GM11168 (cell line): ENCODE results near the gene EPHB1.
"Not testable (repeated sequence)": the region's sequence is repeated elsewhere in the genome, so short reads cannot be mapped to it uniquely, and the experiment has no call there.

Experiments used
- in situ Hi-C: fragments of 300-500 bp; cut with MboI; formaldehyde crosslinking; loops from one replicate; pipeline ENCODE4 v1.12.0; 2022; ENCODE audit warnings: low sequenced_read_pairs; ENCODE audit not compliant: unreplicated experiment

The EPHB1 gene

GRCh38 chr3:135215516-135215915 is 420.5 kb downstream of the EPHB1 start:
- in situ Hi-C loops: no loop called here

- in situ Hi-C loops: no loop called here
These were observed 421.6 kb downstream of the EPHB1 start for GRCh38 chr3:135216659-135217058.

GRCh38 chr3:135217730-135218129 is 422.7 kb downstream of the EPHB1 start:
- in situ Hi-C loops: no loop called here

GRCh38 chr3:135218304-135218703 is 423.2 kb downstream of the EPHB1 start:
- in situ Hi-C loops: no loop called here

- in situ Hi-C loops: no loop called here
These were observed 423.7 kb downstream of the EPHB1 start for GRCh38 chr3:135218782-135219181.

- in situ Hi-C loops: no loop called here
These were observed 429.8 kb downstream of the EPHB1 start for GRCh38 chr3:135224815-135225362.

GRCh38 chr3:135226057-135226456 is 431.0 kb downstream of the EPHB1 start:
- in situ Hi-C loops: no loop called here

- in situ Hi-C loops: no loop called here
These were observed 433.1 kb downstream of the EPHB1 start for GRCh38 chr3:135228201-135228600.

- in situ Hi-C loops: no loop called here
These were observed 434.0 kb downstream of the EPHB1 start for GRCh38 chr3:135229018-135229495.

- in situ Hi-C loops: no loop called here
These were observed 436.7 kb downstream of the EPHB1 start for GRCh38 chr3:135231737-135232136.

GRCh38 chr3:135232226-135232625 is 437.2 kb downstream of the EPHB1 start:
- in situ Hi-C loops: no loop called here

- in situ Hi-C loops: not testable (repeated sequence)
These were observed 438.4 kb downstream of the EPHB1 start for GRCh38 chr3:135233476-135233875.

- in situ Hi-C loops: no loop called here
These were observed 440.5 kb downstream of the EPHB1 start for GRCh38 chr3:135235541-135235940.

- in situ Hi-C loops: no loop called here
These were observed 442.5 kb downstream of the EPHB1 start for GRCh38 chr3:135237371-135238143.

- in situ Hi-C loops: no loop called here
These were observed 443.3 kb downstream of the EPHB1 start for GRCh38 chr3:135238236-135238830.

- in situ Hi-C loops: no loop called here
These were observed 444.0 kb downstream of the EPHB1 start for GRCh38 chr3:135238871-135239614.

- in situ Hi-C loops: no loop called here
These were observed 444.5 kb downstream of the EPHB1 start for GRCh38 chr3:135239615-135239884.

- in situ Hi-C loops: loop anchor here (10.0 kb wide), 1 partner anchor 446 kb away; the partner anchor contains the start of gene EPHB1
These were observed 445.4 kb downstream of the EPHB1 start for GRCh38 chr3:135240426-135240825.

- in situ Hi-C loops: loop anchor here (10.0 kb wide), 1 partner anchor 447 kb away; the partner anchor contains the start of gene EPHB1
These were observed 447.2 kb downstream of the EPHB1 start for GRCh38 chr3:135242285-135242684.

GRCh38 chr3:135243616-135244015 is 448.6 kb downstream of the EPHB1 start:
- in situ Hi-C loops: loop anchor here (10.0 kb wide), 1 partner anchor 449 kb away; the partner anchor contains the start of gene EPHB1

GRCh38 chr3:135246027-135246426 is 451.0 kb downstream of the EPHB1 start:
- in situ Hi-C loops: loop anchor here (10.0 kb wide), 1 partner anchor 451 kb away; the partner anchor contains the start of gene EPHB1
